Measurements from ENCODE around the gene IFNW1.

DNA sequence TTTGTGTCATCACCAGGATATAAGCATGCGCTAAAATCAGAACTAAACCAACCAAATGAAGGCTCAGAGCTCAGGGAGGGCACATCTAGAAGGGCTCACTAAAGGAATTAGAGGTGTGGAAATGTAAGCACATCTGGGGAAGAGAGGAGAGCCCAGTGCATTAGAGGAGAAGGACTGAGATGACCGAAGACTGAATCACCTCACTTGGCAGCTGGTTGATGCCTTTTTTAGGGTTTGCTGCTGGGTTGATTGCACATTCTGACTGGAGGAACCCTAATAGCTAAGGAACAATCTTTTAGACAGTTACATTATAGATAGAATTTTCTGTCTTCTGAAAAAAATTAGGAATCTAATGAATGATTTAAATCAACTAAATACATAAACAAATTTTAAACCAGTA lies 33.0 kb upstream of the IFNW1 start:
- TF ChIP-seq ZNF274 (IDR thresholded peaks at IDR 0.05; ENCODE audit: low read depth, low read length) (no peak), YY1 (IDR thresholded peaks at IDR 0.05; ENCODE audit: insufficient read depth, insufficient read length) (no peak), SUZ12 (IDR thresholded peaks at IDR 0.05; ENCODE audit: extremely low read depth, insufficient read depth, insufficient read length) (no peak)

All from NT2/D1 (cell line).